Uterus (tissue), 2 donors: Measurements from ENCODE around the gene BID.

Source experiments
- POLR2A ChIP-seq, 2 donors: fragments of 450-650 bp; IDR thresholded peaks; one replicate each; pipeline ENCODE4 v1.6.1; 2016; ENCODE audit warnings: antibody characterized with exemption in 2 of 2, mild to moderate bottlenecking in 1 of 2, moderate library complexity in 1 of 2
- TF ChIP-seq, protein P1 (sequence below), 4 experiments: fragments of 200-600 bp in 2 of 4; fragments of 450-650 bp in 2 of 4; sonication (generic) in 2 of 4; IDR thresholded peaks; one replicate each; pipeline ENCODE4 v1.5.1; 2016 to 2019; ENCODE audit warnings: antibody characterized with exemption in 4 of 4, mild to moderate bottlenecking in 2 of 4, moderate library complexity in 1 of 4

DNA sequence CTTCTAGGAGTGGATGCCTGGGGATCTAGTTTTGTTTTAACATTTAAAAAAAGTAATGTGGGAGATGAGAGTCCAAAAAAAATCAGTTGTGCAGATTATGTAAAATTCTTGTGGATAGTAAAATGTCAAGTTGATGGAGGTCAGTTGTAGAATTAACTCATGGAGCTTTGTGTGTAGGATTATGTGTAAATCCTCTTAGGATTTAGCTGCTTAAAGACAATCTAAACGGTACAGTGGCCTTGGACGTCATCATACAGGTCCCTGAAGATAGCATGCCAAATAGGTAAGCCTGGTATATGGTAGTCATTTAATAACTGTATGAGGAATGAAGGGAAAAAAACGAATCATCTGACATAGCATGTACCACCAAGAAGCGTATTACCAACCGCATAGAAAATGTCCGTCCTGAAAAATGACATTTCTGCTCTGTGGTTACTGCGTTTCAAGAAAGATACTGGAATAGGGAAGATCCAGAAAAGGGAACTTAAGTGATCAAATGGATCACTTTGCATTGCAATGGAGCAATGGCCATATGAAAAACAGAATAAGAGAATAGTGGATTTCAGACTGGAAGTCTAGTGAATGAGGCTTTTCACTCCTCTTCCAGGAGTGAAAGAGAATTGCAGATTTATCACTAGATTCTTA lies 74.5 kb downstream of the BID start:
- TF ChIP-seq, protein P1, sequence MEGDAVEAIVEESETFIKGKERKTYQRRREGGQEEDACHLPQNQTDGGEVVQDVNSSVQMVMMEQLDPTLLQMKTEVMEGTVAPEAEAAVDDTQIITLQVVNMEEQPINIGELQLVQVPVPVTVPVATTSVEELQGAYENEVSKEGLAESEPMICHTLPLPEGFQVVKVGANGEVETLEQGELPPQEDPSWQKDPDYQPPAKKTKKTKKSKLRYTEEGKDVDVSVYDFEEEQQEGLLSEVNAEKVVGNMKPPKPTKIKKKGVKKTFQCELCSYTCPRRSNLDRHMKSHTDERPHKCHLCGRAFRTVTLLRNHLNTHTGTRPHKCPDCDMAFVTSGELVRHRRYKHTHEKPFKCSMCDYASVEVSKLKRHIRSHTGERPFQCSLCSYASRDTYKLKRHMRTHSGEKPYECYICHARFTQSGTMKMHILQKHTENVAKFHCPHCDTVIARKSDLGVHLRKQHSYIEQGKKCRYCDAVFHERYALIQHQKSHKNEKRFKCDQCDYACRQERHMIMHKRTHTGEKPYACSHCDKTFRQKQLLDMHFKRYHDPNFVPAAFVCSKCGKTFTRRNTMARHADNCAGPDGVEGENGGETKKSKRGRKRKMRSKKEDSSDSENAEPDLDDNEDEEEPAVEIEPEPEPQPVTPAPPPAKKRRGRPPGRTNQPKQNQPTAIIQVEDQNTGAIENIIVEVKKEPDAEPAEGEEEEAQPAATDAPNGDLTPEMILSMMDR (IDR thresholded peaks at IDR 0.05): no peak
- TF ChIP-seq POLR2A (IDR thresholded peaks at IDR 0.05): no peak
